Measurements from ENCODE around the gene OLFML2A.
A peak's percentile ranks its signal among the peaks of the same experiment; 100 is the strongest.
"Not testable (repeated sequence)": the region's sequence is repeated elsewhere in the genome, so short reads cannot be mapped to it uniquely, and the experiment has no call there.

Gene OLFML2A

DNA sequence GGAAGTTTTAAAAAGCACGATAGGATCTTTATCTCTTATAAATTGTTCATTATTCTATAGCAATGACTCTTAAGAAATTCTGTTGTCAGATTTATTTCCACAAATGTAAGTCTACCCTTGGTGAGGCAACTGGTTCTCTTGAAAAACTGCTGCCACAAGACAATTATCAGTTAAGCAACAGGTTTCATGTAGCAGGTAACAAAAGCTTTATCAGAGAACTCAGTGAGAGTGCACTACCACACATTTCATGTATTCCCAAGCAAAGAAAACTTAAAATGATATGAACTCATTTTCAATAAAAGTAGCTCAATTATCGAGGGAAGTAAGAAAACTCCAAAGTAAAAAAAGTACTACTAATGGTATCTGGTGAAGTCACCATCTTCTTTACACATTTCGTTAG is 15.2 kb upstream of the OLFML2A start:
- no peak for DNase-seq

DNA sequence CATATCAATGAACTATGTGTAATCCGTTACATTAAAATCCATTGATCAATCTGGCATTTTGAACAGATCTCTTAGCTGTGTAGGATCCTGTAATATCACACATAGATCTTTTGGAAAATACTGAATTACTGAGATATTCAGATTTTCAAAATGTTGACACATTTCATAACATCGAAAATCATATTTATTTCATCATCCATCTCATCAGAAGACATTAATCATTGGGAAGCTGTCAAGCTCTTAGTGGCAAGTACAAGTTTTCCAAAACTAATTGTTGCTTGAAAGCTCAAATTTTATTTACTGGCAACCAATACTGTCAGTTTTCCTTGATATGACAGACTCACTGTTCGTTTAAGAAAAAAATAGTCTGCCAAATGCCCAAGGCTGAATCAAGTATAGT is 14.3 kb upstream of the OLFML2A start:
- no peak for DNase-seq

DNA sequence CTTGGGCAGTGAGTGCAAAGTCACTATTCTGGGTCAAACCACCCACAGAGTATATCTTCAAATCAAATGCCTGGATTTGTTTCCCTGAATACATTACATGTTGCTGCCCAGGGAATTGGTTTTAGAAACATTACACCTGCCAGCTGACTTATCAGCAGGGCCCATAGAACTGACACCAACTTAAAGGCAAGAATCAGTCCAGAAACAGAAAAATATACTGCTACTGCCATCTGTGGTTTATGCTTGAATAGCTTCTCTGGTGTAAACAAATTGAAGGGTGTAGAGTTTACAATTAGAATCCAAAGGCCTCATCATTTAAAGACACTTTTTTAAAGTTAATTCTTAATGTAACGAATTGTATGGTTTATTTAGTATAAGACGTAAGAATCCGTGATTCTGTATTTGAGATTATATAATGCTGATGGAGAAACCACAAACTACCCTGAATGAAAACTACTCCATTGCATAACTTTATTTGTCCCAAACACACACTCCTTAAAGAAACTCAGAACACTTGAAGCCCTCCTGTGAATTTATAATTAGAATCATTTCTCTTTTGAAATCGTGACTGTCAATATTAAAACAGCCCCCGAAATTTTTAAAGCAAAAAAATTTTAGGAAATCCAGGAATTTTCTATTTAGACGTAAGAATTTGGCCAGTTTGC is 12.0 kb upstream of the OLFML2A start:
- peak; percentile 2 for DNase-seq

- no peak for DNase-seq
Measured at GRCh38 chr9:124765439-124765835, 11.5 kb upstream of the OLFML2A start.

DNA sequence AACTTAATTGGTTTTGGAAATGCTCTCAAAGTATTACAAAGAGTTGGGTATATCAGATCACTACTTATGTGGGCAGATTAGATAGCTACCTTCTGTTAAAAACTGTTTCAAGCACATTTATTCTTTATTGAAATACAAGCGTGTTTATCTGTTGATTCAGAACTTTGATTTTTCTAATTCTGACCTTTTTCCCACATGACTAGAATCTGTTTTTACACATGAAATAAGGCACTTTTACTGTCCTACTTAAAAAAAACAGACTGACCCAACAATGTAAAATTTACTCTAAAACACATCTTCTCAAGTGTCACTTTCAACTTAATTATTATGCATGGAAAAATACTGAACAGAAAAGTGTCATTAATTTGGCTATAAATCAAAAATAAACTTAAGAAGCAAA is 10.6 kb upstream of the OLFML2A start:
- no peak for DNase-seq

GRCh38 chr9:124766815-124767554 is 9.9 kb upstream of the OLFML2A start:
- no peak for DNase-seq

DNA sequence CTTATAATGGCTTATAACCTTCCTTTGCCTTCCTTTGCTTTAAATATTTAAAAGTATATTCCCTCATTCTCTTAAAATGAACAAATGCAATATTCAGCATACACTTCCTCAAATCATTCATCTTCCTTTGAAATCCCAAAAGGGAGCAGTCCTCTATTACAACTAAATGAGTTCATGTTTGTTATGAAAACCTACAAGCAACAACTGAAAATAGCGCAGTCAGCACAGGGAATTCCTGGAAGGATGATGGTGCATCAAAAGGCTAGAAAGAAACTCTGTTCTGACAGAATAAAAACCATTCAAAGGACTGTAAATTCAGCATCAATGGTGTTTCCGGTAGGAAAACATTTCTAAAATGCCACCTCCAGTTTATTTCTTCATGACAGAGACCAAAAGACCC is 9.1 kb upstream of the OLFML2A start:
- DNase-seq, result no peak

DNA sequence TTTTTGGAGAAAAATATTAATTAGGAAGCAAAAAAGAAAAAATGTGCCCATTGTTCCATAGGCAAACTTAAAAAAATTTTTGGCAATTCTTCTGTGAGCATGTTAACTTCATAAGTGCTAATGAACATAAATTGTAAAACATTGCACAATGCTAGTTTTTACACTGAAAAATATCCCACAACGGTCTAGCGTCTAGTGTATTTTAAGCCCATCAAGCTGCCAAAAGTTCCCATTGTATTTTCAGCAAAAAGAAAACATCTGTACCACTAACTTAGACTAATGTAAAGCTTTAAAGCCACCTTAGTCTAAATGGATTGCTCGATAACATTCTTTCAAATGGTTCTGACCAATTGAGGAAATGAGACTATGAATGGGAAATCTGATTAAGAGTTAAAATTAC is 8.6 kb upstream of the OLFML2A start:
- no peak for DNase-seq

GRCh38 chr9:124768750-124769548 is 8.0 kb upstream of the OLFML2A start:
- DNase-seq, result no peak

DNA sequence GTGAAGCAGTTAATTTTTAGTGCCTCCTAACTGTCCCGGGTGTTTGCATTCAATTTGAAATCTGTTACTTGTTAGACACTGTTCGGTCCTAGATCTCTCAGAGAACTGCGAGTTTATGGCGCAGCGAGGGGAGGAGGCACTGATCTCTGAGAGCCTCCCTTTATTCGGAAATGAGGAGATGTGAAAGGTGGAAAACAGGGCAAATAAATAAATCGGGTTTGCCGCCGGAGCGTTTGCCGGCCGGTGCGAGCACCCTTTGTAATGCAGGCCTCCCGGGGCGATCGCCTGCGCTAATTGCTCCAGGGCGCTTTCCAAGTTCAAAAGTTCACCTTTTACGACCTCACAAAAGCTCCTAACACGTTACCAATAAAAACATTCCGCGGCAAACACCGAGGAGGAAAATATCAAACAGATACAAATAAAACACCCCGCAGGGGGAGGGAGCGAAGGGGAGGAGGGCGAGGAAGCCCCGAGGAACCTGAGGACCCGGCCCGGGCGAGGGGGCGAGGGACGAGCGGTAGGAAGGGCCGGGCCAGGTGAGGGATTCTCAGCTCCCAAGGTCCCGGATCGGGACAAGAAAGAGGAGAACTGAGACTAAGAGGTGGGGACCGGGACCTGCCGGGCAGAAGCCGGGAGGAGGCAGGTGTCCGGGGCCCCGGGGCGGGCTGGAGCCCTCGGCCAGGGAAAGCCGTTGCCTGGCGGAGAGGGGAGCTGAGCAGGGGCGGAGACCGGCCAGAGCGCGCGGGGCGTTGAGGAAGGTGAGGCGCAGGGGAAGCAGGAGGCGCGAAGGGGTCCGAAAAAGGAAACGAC is 7.2 kb upstream of the OLFML2A start:
- peak; percentile 46 for DNase-seq

DNA sequence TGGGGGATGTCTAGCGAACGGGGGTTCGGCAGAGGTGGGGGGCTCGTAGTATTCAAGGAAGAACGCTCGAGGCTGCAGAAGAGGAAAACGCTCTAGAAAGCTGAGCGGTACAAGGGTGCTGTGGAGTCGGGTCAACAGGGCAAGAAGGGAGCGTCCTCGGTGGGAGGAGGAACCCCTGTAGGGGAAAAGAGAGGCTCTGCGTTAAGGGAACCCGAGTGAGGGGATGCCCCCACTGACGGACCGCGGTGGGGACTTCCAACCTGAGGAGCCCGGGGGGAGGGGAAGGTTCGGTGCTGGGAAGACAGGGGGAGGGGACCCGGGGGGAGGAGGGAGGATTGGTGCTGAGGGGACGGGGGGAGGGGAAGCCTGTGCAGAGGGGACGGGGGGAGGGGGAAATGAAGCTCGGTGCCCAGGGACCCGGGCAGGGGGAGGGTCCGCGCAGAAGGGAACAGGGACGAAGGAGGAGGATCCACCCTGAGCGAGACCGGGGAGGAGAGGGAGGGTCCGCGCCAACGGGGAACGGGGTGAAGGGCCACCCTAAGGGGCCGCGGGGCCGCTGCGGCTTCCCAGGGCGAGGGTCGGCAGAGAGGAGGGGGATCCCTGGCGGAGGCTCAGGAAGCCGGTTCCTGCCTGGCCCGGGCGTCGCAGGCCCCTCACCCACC is 6.4 kb upstream of the OLFML2A start:
- peak; percentile 30 for DNase-seq

GRCh38 chr9:124771021-124771866 is 5.7 kb upstream of the OLFML2A start, which contains the start of gene NR6A1:
NR6A1 (minus strand) TSS chr9:124771311.
- DNase-seq, result peak; percentile 96

DNA sequence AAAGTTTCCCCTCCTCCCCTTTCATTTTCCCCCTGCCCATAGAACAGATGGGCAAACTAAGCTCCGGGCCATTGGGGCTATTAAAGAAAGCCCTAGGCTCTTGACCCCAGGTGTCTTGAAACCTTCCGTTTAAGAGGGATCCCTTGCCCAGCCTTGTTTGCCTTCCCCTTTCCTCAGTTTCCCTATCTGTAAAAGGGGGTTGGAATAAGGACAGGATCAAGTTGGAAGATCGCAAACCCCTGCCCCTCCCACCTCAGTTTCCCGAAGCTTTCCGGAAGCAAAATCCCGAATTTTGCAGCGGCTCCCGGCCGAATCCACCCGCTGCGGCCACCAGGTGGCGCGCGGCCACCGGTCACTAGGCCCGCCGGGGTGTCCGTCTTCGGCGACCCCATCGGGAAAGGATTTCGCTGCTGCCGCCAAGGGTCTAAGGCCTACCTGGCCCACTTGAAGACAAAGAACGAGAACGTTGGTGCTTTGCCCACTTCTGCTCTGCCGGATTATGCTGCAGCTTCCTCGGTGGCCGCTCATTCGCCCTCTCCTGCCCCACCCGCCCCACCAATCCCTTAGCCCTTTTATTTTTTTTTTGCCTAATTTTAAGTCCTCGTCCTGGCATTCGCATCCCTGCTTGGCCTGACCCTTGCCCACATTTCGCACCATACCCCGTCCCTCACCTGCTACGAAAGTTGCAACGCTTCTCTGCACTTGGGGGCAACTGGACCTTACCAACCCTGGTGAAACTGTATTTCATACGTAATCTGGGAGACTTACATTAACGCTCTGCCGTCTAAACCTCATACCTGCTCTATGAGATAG is 4.9 kb upstream of the OLFML2A start:
- peak; percentile 63 for DNase-seq

- not testable (repeated sequence) for DNase-seq
Measured at GRCh38 chr9:124772877-124773276, 4.1 kb upstream of the OLFML2A start.

- no peak for DNase-seq
Measured at GRCh38 chr9:124773473-124774128, 3.3 kb upstream of the OLFML2A start.

GRCh38 chr9:124774129-124774978 is 2.6 kb upstream of the OLFML2A start:
- DNase-seq, result peak; percentile 75

DNA sequence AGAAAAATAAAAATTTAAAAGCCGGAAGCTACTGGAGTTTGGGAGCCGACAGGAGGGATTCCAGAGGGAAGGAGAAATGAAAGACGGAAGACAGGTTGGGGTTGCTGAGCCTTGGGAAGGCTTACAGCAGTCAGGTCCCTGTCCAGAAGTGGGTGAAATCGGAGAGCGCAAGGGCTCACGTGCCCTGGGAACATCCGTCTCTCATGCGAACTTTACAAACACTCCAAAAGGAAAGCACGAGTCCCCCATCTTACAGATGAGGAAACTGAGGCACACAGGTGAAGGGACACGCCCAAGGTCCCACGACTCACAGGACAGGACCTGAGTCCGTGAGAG is 347 bp upstream of the OLFML2A start:
- no peak for DNase-seq

GRCh38 chr9:124778575-124779367 is 1.8 kb downstream of the OLFML2A start:
- no peak for DNase-seq
